ENCODE data around the gene TOP1. TPM values are rescaled to one million over a fixed set of nuclear protein-coding genes. Genes with fewer than 3 reads are reported as not detected.
A peak's percentile ranks its signal among the peaks of the same experiment; 100 is the strongest.

TOP1 gene
- total and polyA plus RNA-seq, 9 of the 15 experiments (the other 6 are each of a cell fraction or from before 2014, with no cell fraction given), result 26.4 to 127 (median 39.6) TPM

GRCh38 chr20:41118632-41119031 is 90.0 kb downstream of the TOP1 start (continued):
- no peak for TF ChIP-seq ATF2 (CRISPR knock-in tag; IDR thresholded peaks at IDR 0.05)
- TF ChIP-seq ATF3 (IDR thresholded peaks at IDR 0.05), result 0 out of 2 replicates have a peak, but pooled peaks have one; percentile 14
- TF ChIP-seq ATF3 (CRISPR knock-in tag; conservative IDR thresholded peaks at IDR 0.05), result no peak

- Histone ChIP-seq H3K9me1 (ENCODE audit: control insufficient read depth, insufficient read depth, low read length) (no peaks in the 10 kb centered on the region), H3K4me1 (replicated peaks in 1 of 2; ENCODE audit: control insufficient read depth in 2 of 2, insufficient read depth in 2 of 2, low read length in 2 of 2) (peaks cover 13 to 21% of the 10 kb centered on the region in 2 experiments), H3K4me3 (no peak overlapping the region), H3K9ac (ENCODE audit: insufficient read depth in 1 of 2, low read depth in 2 of 2, low read length in 2 of 2) (no peak overlapping the region), H3K27me3 (ENCODE audit: control insufficient read depth in 2 of 2, insufficient read depth in 2 of 2, low read length in 2 of 2) (no peaks in the 10 kb centered on the region), H3K27ac (ENCODE audit: extremely low read depth, low read depth, low read length) (no peak overlapping the region), H3K79me2 (ENCODE audit: control insufficient read depth, insufficient read depth, low read length) (no peaks in the 10 kb centered on the region), H2AFZ (ENCODE audit: low read depth, low read length) (no peak overlapping the region), H3K4me2 (ENCODE audit: insufficient read depth, low read length) (no peak overlapping the region), H4K20me1 (replicated peaks; ENCODE audit: control insufficient read depth, insufficient read depth, low read length) (peaks cover 11% of the 10 kb centered on the region; the same call in 1 of the 2 replicates), H3K9me3 (replicated peaks; ENCODE audit: control insufficient read depth, insufficient read depth, low read depth, low read length) (no peaks in the 10 kb centered on the region), H3K36me3 (ENCODE audit: control insufficient read depth, insufficient read depth, low read length) (peaks cover 89% of the 10 kb centered on the region)
- intact Hi-C loops (cut with micrococcal nuclease), result no loop called here
- DNase-seq (ENCODE audit: extremely low read depth in 1 of 4, low spot score in 3 of 4) (no peak), ATAC-seq (no peak), FAIRE-seq (no peak)
- in situ Hi-C loops (cut with MboI), result no loop called here
- POLR2A ChIA-PET, result interaction anchor here (1.2 kb wide), 1 partner anchor 8 kb away, joined by 3 read pairs; no protein-coding TSS in a partner anchor
- WGBS (ENCODE audit: insufficient coverage, low coverage, missing lambda C conversion rate), result 96% methylated on average over 7 of the region's 7 CpGs
- CTCF ChIA-PET (ENCODE audit: low intra/inter-chr PET ratio), result no interaction called here
- BruUV-seq (replicated peaks), result no TSS peak
- no peak for TF ChIP-seq ZNF184 (CRISPR knock-in tag; IDR thresholded peaks at IDR 0.05)
- TF ChIP-seq OTX1 (CRISPR knock-in tag; IDR thresholded peaks at IDR 0.05), result no peak
- TF ChIP-seq ZNF512 (tag; IDR thresholded peaks at IDR 0.05), result no peak
- no peak for TF ChIP-seq GABPA (tag; conservative IDR thresholded peaks at IDR 0.05; ENCODE audit: low read depth)
- no peak for TF ChIP-seq TAF1 (IDR thresholded peaks at IDR 0.05; ENCODE audit: control insufficient read depth, extremely low read depth, insufficient read depth, low read length, severe bottlenecking)
- no peak for TF ChIP-seq HNRNPLL (IDR thresholded peaks at IDR 0.05; ENCODE audit: low read depth, low read length, poor library complexity, severe bottlenecking)
- no peak for TF ChIP-seq ZNF395 (CRISPR knock-in tag; IDR thresholded peaks at IDR 0.05)
- no peak for TF ChIP-seq HMG20A (CRISPR knock-in tag; conservative IDR thresholded peaks at IDR 0.05)
- no peak for TF ChIP-seq LCOR (CRISPR knock-in tag; IDR thresholded peaks at IDR 0.05)
Measured at GRCh38 chr20:41119614-41120561, 91.3 kb downstream of the TOP1 start.
